Activated CD8-positive, alpha-beta T cell treated with anti-CD3 and anti-CD28 coated beads for 36 hours (primary cell): ENCODE measurements around the gene MTUS2. TPM values are rescaled to one million over a fixed set of nuclear protein-coding genes. Genes with fewer than 3 reads are reported as not detected.

Source experiments
- ATAC-seq: fragments of 200-7000 bp; cut with Tn5 transposase; one replicate; pipeline ENCODE4 v1.10.0; 2021; ENCODE audit warnings: mild to moderate bottlenecking, moderate library complexity
- CTCF ChIA-PET: fragments of 350-600 bp; sonication (Branson Sonifier 250); formaldehyde crosslinking; loops from one replicate; lab custom pipeline; 2021; ENCODE audit warnings: antibody characterized with exemption; lab: Charles Lee
- POLR2A ChIA-PET: fragments of 350-600 bp; sonication (Branson Sonifier 250); formaldehyde crosslinking; loops from one replicate; lab custom pipeline; 2021; ENCODE audit warnings: antibody characterized with exemption; lab: Charles Lee
- DNase-seq: peaks from one replicate; pipeline ENCODE4 v3.0.0-alpha.2; 2020
- H3K27ac Mint-ChIP-seq: one replicate; pipeline ENCODE4 v1.8.0; 2021; ENCODE audit warnings: mild to moderate bottlenecking, mixed read lengths
- H3K27me3 Mint-ChIP-seq: one replicate; pipeline ENCODE4 v1.8.0; 2021; ENCODE audit warnings: mixed read lengths
- H3K36me3 Mint-ChIP-seq: one replicate; pipeline ENCODE4 v1.8.0; 2021; ENCODE audit warnings: low read depth, mixed read lengths
- H3K4me1 Mint-ChIP-seq: one replicate; pipeline ENCODE4 v1.8.0; 2021; ENCODE audit warnings: low read depth, mixed read lengths
- H3K4me3 Mint-ChIP-seq: one replicate; pipeline ENCODE4 v1.8.0; 2021; ENCODE audit warnings: mild to moderate bottlenecking, moderate library complexity, mixed read lengths
- H3K9me3 Mint-ChIP-seq: one replicate; pipeline ENCODE4 v1.8.0; 2021; ENCODE audit warnings: mixed read lengths
- CTCF ChIP-seq: fragments of 200-600 bp; IDR thresholded peaks from one replicate; pipeline ENCODE4 v1.8.0; 2022; ENCODE audit warnings: antibody characterized with exemption, mild to moderate bottlenecking
- intact Hi-C: fragments of 100-400 bp; cut with micrococcal nuclease; formaldehyde crosslinking; loops from one replicate; pipeline ENCODE4 v1.10.0; 2022
- total RNA-seq, 2 experiments: library from RNA; stranded (reverse); gene quantifications; one replicate each; pipeline ENCODE4 v1.2.3, GENCODE V29; 2021

MTUS2 gene
- total RNA-seq, 2 experiments from 2014 or later, result not detected

GRCh38 chr13:29402166-29402636 lies 582.1 kb downstream of the MTUS2 start:
- ATAC-seq (no peak), DNase-seq (no peak)
- Mint-ChIP-seq H3K4me3 (no peak overlapping the region), H3K9me3 (no peaks in the 10 kb centered on the region), H3K27ac (no peak overlapping the region), H3K27me3 (peaks cover 4% of the 10 kb centered on the region), H3K4me1 (no peaks in the 10 kb centered on the region), H3K36me3 (no peaks in the 10 kb centered on the region)
- CTCF ChIA-PET, result no interaction called here
- POLR2A ChIA-PET, result no interaction called here
- intact Hi-C loops, result no loop called here
- no peak for TF ChIP-seq CTCF

GRCh38 chr13:29405401-29405800 lies 585.3 kb downstream of the MTUS2 start:
- Mint-ChIP-seq H3K36me3 (no peaks in the 10 kb centered on the region), H3K9me3 (no peaks in the 10 kb centered on the region), H3K27ac (no peak overlapping the region), H3K4me1 (no peaks in the 10 kb centered on the region), H3K4me3 (no peak overlapping the region), H3K27me3 (peaks cover 8% of the 10 kb centered on the region)
- CTCF ChIA-PET, result no interaction called here
- ATAC-seq (no peak), DNase-seq (no peak)
- no peak for TF ChIP-seq CTCF
- intact Hi-C loops, result no loop called here
- POLR2A ChIA-PET, result interaction anchor here (0.6 kb wide), 1 partner anchor 1060 kb away, joined by 3 read pairs; no protein-coding TSS in a partner anchor

GRCh38 chr13:29411481-29411880 lies 591.3 kb downstream of the MTUS2 start:
- TF ChIP-seq CTCF, result no peak
- intact Hi-C loops, result no loop called here
- H3K27ac Mint-ChIP-seq, result no peak overlapping the region
- no peak overlapping the region for H3K4me3 Mint-ChIP-seq
- POLR2A ChIA-PET, result interaction anchor here (0.7 kb wide), 1 partner anchor 436 kb away, joined by 4 read pairs; no protein-coding TSS in a partner anchor
- no peaks in the 10 kb centered on the region for H3K4me1 Mint-ChIP-seq
- peaks cover 6% of the 10 kb centered on the region for H3K27me3 Mint-ChIP-seq
- peaks cover 4% of the 10 kb centered on the region for H3K9me3 Mint-ChIP-seq
- no peaks in the 10 kb centered on the region for H3K36me3 Mint-ChIP-seq
- DNase-seq, result no peak
- no peak for ATAC-seq
- CTCF ChIA-PET, result no interaction called here

- intact Hi-C loops, result no loop called here
- CTCF ChIA-PET, result no interaction called here
- peaks cover 12% of the 10 kb centered on the region for H3K27me3 Mint-ChIP-seq
- DNase-seq (no peak), ATAC-seq (no peak)
- H3K36me3 Mint-ChIP-seq, result no peaks in the 10 kb centered on the region
- TF ChIP-seq CTCF, result no peak
- no peaks in the 10 kb centered on the region for H3K4me1 Mint-ChIP-seq
- H3K4me3 Mint-ChIP-seq, result no peak overlapping the region
- H3K27ac Mint-ChIP-seq, result no peak overlapping the region
- H3K9me3 Mint-ChIP-seq, result no peaks in the 10 kb centered on the region
- POLR2A ChIA-PET, result no interaction called here
Observed at GRCh38 chr13:29418026-29418425, 597.9 kb downstream of the MTUS2 start.

GRCh38 chr13:29421118-29421517 lies 601.0 kb downstream of the MTUS2 start:
- Mint-ChIP-seq H3K27ac (no peak overlapping the region), H3K27me3 (peaks cover 15% of the 10 kb centered on the region), H3K36me3 (no peaks in the 10 kb centered on the region), H3K4me1 (no peaks in the 10 kb centered on the region), H3K4me3 (no peak overlapping the region), H3K9me3 (no peaks in the 10 kb centered on the region)
- DNase-seq, result no peak
- POLR2A ChIA-PET, result no interaction called here
- CTCF ChIA-PET, result interaction anchor here (1.2 kb wide), 1 partner anchor 11 kb away, joined by 3 read pairs; no protein-coding TSS in a partner anchor
- no peak for TF ChIP-seq CTCF
- intact Hi-C loops, result no loop called here
- ATAC-seq, result no peak
